Measurements from ENCODE around the gene UVRAG.

UVRAG gene

GRCh38 chr11:75784085-75784478, 30.9 kb upstream of the UVRAG start:
- no peak for DNase-seq (ENCODE audit: low read depth)

- DNase-seq (ENCODE audit: low read depth): no peak
These were observed 30.5 kb upstream of the UVRAG start for GRCh38 chr11:75784506-75784905.

- DNase-seq (ENCODE audit: low read depth): no peak
These were observed 29.8 kb upstream of the UVRAG start for GRCh38 chr11:75785187-75785586.

GRCh38 chr11:75786101-75786736, 28.8 kb upstream of the UVRAG start:
- DNase-seq (ENCODE audit: low read depth): no peak

- no peak for DNase-seq (ENCODE audit: low read depth)
These were observed 25.5 kb upstream of the UVRAG start for GRCh38 chr11:75789521-75789920.

- no peak for DNase-seq (ENCODE audit: low read depth)
These were observed 24.0 kb upstream of the UVRAG start for GRCh38 chr11:75790986-75791385.

- DNase-seq (ENCODE audit: low read depth): no peak
These were observed 22.8 kb upstream of the UVRAG start for GRCh38 chr11:75792127-75792731.

- DNase-seq (ENCODE audit: low read depth): no peak
These were observed 21.8 kb upstream of the UVRAG start for GRCh38 chr11:75792997-75793800.

- DNase-seq (ENCODE audit: low read depth): no peak
These were observed 21.0 kb upstream of the UVRAG start for GRCh38 chr11:75793966-75794365.

- DNase-seq (ENCODE audit: low read depth): no peak
These were observed 19.5 kb upstream of the UVRAG start for GRCh38 chr11:75795276-75796090.

GRCh38 chr11:75796091-75796435, 18.9 kb upstream of the UVRAG start:
- DNase-seq (ENCODE audit: low read depth): no peak

GRCh38 chr11:75797116-75797515, 17.9 kb upstream of the UVRAG start:
- no peak for DNase-seq (ENCODE audit: low read depth)

GRCh38 chr11:75797792-75798191, 17.2 kb upstream of the UVRAG start:
- DNase-seq (ENCODE audit: low read depth): no peak

GRCh38 chr11:75800136-75800675, 14.8 kb upstream of the UVRAG start:
- DNase-seq (ENCODE audit: low read depth): no peak

- DNase-seq (ENCODE audit: low read depth): no peak
These were observed 14.2 kb upstream of the UVRAG start for GRCh38 chr11:75800728-75801361.

- DNase-seq (ENCODE audit: low read depth): no peak
These were observed 13.5 kb upstream of the UVRAG start for GRCh38 chr11:75801362-75802020.

- DNase-seq (ENCODE audit: low read depth): no peak
These were observed 12.7 kb upstream of the UVRAG start for GRCh38 chr11:75802021-75802912.

- DNase-seq (ENCODE audit: low read depth): peak; percentile 36
These were observed 11.8 kb upstream of the UVRAG start for GRCh38 chr11:75802913-75803820.

GRCh38 chr11:75809111-75809510, 5.9 kb upstream of the UVRAG start:
- no peak for DNase-seq (ENCODE audit: low read depth)

All from stimulated activated CD8-positive, alpha-beta memory T cell treated with anti-CD3 and anti-CD28 coated beads, Interleukin-12 subunit alpha, Interleukin-12 subunit beta, amount 100 ng/mL, for 4 hours (primary cell).